GM10248 (cell line): ENCODE data around the gene CST1.
"Not testable (repeated sequence)": the region's sequence is repeated elsewhere in the genome, so short reads cannot be mapped to it uniquely, and the experiment has no call there.

Source experiments
- CTCF ChIA-PET: fragments of 300-600 bp; sonication (Branson Sonifier 250); formaldehyde crosslinking; extraction: SDS; loops from one replicate; lab custom pipeline; 2021; ENCODE audit warnings: antibody characterized with exemption; lab: Yijun Ruan, JAX
- POLR2A ChIA-PET: fragments of 350-650 bp; sonication (Branson Sonifier 250); formaldehyde crosslinking; extraction: SDS; loops from one replicate; lab custom pipeline; 2020; ENCODE audit warnings: antibody characterized with exemption; lab: Yijun Ruan, JAX
- DNase-seq: peaks from one replicate; pipeline ENCODE4 v3.0.0; 2012; ENCODE audit errors: extremely low spot score
- CTCF ChIP-seq: IDR thresholded peaks from 2 replicates; pipeline ENCODE4 v1.5.1; 2012; ENCODE audit warnings: mild to moderate bottlenecking, low read depth; ENCODE audit errors: extremely low read depth, missing control alignments, control extremely low read depth

CST1 gene

GRCh38 chr20:23723659-23724307 lies 27.0 kb downstream of the CST1 start:
- CTCF ChIA-PET = interaction anchor here (1.4 kb wide), 1 partner anchor 26 kb away, joined by 3 read pairs; no protein-coding TSS in a partner anchor
- peak; percentile 42 for TF ChIP-seq CTCF
- POLR2A ChIA-PET, DNase-seq: not testable (repeated sequence)

GRCh38 chr20:23722851-23723250 lies 27.9 kb downstream of the CST1 start:
- POLR2A ChIA-PET, CTCF ChIA-PET, DNase-seq: not testable (repeated sequence)

- DNase-seq = no peak
- CTCF ChIA-PET = no interaction called here
- TF ChIP-seq CTCF = no peak
- POLR2A ChIA-PET = no interaction called here
These were observed 28.8 kb downstream of the CST1 start for GRCh38 chr20:23721962-23722361.

- DNase-seq, POLR2A ChIA-PET: not testable (repeated sequence)
- CTCF ChIA-PET = interaction anchor here (1.0 kb wide), 1 partner anchor 278 kb away, joined by 3 read pairs; no protein-coding TSS in a partner anchor
These were observed 31.4 kb downstream of the CST1 start for GRCh38 chr20:23719351-23719750.

GRCh38 chr20:23711778-23712177 lies 39.0 kb downstream of the CST1 start:
- POLR2A ChIA-PET, CTCF ChIA-PET, DNase-seq: not testable (repeated sequence)

GRCh38 chr20:23710771-23711170 lies 40.0 kb downstream of the CST1 start:
- DNase-seq = no peak
- ChIA-PET CTCF (no interaction called here), POLR2A (no interaction called here)
- TF ChIP-seq CTCF = no peak

GRCh38 chr20:23705895-23706294 lies 44.8 kb downstream of the CST1 start:
- TF ChIP-seq CTCF = no peak
- POLR2A ChIA-PET = no interaction called here
- CTCF ChIA-PET = no interaction called here
- no peak for DNase-seq

- ChIA-PET POLR2A (no interaction called here), CTCF (interaction anchor here (1.1 to 1.5 kb wide), 3 partner anchors 8 to 34 kb away, joined by 3 to 6 read pairs (median 4); no protein-coding TSS in a partner anchor)
- DNase-seq = no peak
- TF ChIP-seq CTCF = no peak
These were observed 48.7 kb downstream of the CST1 start for GRCh38 chr20:23702021-23702420.
